ENCODE results near the gene PGAM2.

DNA sequence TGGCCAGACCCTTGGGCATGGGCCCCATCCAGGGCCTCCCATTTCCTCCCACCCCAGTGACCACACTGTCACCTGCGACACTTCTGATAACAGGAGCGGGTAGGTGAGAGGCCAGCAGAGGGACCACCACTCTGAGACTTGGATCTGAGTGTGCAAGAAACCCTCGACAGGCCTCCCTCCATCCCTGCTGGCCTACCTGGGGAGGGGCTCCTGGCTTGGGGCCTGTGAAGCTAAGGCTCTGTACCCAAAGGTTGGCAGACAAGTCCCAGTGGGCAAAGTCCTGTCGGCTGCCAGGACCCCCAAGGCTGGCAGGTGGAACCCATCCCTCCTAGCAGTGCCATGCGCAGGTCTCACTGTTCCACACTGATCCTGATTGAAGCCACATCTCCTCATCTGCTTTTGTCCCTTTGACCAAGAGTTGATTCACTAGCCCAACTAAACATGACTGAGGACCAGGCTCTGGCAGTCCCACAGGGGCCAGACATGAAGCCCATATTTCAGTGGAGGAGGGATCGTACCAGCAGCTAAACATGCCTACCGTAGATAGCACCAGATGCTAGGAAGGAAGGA is 1.2 kb upstream of the PGAM2 start:
- TF ChIP-seq CBX2 (IDR thresholded peaks at IDR 0.05; ENCODE audit: borderline replicate concordance, low read depth) (no peak), CHD2 (IDR thresholded peaks at IDR 0.05; ENCODE audit: low read length, partially characterized antibody) (no peak), POLR2A (IDR thresholded peaks at IDR 0.05; ENCODE audit: low read length) (no peak), MAZ (IDR thresholded peaks at IDR 0.05; ENCODE audit: borderline replicate concordance, low read depth, low read length) (no peak), CTCF (IDR thresholded peaks at IDR 0.05) (no peak), RCOR1 (IDR thresholded peaks at IDR 0.05; ENCODE audit: low read depth, low read length) (no peak), ELK1 (IDR thresholded peaks at IDR 0.05; ENCODE audit: low read depth, low read length) (no peak), BHLHE40 (IDR thresholded peaks at IDR 0.05; ENCODE audit: low read depth, low read length) (no peak), ZNF302 (CRISPR knock-in tag; IDR thresholded peaks at IDR 0.05) (no peak)
- TF ChIP-seq, protein P1, sequence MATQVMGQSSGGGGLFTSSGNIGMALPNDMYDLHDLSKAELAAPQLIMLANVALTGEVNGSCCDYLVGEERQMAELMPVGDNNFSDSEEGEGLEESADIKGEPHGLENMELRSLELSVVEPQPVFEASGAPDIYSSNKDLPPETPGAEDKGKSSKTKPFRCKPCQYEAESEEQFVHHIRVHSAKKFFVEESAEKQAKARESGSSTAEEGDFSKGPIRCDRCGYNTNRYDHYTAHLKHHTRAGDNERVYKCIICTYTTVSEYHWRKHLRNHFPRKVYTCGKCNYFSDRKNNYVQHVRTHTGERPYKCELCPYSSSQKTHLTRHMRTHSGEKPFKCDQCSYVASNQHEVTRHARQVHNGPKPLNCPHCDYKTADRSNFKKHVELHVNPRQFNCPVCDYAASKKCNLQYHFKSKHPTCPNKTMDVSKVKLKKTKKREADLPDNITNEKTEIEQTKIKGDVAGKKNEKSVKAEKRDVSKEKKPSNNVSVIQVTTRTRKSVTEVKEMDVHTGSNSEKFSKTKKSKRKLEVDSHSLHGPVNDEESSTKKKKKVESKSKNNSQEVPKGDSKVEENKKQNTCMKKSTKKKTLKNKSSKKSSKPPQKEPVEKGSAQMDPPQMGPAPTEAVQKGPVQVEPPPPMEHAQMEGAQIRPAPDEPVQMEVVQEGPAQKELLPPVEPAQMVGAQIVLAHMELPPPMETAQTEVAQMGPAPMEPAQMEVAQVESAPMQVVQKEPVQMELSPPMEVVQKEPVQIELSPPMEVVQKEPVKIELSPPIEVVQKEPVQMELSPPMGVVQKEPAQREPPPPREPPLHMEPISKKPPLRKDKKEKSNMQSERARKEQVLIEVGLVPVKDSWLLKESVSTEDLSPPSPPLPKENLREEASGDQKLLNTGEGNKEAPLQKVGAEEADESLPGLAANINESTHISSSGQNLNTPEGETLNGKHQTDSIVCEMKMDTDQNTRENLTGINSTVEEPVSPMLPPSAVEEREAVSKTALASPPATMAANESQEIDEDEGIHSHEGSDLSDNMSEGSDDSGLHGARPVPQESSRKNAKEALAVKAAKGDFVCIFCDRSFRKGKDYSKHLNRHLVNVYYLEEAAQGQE (IDR thresholded peaks at IDR 0.05) = no peak
